Measurements from ENCODE around the gene SEMA3F.

Gene SEMA3F

DNA sequence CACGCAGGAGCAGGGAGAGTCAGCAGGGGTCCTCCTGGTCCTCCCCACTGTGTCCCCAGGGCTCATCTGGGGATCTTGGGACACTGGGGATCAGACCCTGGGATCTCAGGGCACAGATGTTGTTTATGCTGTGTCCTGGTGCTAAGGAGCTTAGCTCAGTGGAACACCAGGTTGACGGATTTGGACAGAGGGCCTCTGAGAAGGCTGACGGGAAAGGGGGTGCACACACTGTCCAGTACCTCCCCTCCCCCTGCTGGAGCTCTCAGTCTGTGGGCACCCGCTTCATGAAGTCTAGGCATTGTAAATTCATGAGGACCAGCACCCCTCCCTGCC lies 21.9 kb upstream of the SEMA3F start:
- DNase-seq: no peak

DNA sequence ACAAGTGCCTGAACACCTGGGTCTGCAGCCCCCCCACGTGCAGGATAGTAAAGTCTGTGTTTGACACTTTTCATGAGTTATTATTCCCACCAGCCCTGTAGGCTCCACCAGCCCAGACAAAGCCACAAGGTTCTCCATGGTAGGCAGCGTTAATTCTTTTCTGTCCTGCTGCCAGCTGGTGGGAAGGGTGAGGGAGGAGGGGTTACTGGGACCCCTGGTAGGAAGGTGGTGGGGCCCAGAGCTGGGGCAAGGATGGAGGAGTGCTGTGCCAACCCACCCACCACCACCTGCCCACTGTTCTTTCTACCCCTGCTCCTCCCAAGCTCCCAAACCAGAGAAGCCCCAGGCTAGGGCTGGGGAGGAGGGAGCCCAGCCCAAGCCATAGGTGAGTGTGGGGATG lies 20.8 kb upstream of the SEMA3F start:
- DNase-seq: no peak

DNA sequence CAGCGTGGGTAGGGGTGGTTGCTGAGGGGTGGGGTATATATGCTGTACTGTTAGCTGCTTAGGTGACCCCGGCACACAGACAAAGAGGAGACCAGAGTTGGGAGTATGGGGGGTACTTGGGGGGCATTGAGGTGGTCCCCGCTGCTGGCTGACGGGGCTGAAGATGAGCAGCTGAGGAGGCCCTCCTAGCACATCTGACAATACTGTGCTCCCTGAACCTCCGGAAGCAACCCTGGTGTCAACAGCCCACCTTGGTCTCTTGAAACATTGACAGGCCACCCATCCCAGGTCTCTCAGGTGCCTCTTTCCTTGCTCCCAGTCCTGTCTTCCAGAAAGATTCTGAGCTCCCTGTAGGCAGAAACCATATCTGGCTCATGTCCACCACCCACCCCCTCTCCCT lies 19.2 kb upstream of the SEMA3F start:
- DNase-seq: no peak

DNA sequence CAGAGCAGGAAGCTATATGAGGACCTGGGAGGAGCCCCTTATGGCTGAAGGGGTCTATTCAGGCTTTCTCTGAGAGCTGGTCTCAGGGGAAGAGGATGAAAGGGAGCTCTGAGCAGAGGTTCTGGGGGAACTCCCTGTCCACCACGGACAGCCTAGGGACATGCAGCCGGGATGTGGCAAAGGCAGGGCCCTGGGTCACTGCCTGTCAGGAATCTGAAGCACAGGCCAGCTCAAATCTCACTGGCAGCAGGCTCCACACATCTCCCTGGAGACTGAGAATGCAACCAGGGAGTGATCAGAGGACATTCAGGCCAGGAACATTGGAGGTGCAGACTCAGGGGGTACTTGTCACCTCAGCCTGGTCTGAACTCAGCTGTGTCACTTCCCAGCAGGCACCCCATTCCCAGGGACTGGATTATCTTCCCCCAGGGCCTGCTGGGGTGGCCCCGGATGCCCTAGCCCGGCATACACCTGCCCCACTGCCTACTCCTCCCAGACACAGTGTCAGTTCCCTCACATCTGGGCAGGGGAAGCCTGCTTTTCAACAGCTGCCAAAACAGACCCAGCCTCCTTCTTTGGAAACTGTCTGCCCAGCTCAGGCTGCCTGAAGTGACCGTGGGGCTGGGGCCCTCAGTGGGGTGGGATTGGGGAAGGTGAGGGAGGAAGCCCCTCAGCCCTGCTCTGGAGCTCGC lies 18.3 kb upstream of the SEMA3F start:
- no peak for DNase-seq

DNA sequence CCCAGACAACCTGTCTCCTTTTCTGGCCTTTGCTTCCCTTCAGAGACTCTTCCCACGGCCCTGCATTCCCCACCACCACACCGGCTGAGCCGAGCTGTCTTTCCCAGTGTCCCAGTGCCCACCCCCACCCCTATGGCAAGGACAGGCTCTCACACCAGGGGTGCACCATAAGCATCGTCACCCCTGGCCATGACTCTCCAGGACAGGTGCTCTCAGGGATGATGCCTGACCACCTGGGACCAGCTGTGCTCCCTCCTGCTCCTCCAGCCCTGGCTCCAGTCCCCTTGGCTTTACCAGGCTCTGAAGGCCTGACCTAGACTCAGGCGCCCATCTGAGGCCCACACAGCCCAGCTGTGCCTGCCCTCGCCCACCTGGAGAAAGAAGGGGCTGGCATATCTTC lies 17.6 kb upstream of the SEMA3F start:
- DNase-seq: no peak

DNA sequence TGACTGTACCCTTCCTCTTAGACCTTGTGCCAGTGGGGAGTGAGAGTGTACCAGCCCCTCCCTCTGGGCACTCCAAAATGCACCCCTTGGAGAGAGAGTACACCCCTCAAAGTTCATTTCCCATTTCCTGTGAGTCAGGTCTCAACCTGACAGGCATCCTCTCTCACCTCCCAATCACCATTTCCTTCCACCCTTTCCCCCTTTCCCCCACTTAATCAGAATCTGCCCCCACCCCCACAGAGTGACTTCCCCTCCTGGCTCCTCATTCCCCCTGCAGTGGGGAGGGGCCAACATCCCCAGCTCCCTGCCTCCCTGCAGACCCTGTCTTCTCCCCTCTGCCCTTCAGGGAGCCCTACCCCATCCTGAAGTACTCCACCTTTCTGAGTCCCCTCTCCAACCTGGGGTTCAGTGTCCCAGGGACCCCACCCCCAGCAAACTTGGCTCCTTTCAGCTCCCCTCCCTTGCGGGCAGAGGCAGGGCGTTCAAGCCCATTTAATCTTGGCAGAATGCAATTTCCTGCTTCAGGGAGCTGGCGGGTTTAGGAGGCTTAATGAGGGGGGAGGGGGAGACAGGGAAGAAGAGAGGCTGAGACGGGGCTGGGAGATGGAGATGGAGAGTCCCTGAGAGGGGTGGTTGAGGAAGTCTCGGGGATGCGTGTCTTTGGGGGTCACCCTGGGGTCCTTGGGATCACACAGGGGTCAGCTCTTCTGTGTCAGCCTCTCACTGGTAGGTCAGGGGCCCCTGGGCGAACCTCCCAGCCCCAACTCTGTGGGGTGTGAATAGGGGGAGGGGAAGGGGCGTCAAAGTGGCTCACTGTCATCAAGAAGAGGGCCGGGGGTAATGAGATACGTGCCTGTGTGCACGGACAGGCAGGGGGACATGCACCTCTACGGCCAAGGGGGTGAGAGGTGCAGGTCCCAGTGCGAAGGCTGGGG lies 16.6 kb upstream of the SEMA3F start:
- no peak for DNase-seq

DNA sequence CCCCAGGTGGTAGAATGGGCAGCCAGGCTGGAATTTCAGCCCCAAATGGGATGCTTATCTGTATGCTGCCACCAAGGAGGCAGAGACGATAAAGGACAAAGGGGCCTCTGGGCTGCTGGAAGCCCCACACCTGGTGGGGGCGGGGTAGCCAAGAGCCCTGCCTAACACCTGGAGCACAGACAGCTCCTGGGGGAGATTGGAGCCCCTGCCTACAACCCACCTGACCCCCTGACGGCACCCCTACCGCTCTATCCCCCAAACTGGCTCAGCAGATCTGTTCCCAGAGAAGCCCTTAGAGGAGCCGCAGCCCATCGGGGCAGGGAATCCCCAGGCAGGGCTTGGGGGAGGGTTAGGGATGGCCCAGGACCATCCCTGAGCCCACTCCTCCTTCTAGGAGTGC lies 15.8 kb upstream of the SEMA3F start:
- no peak for DNase-seq

DNA sequence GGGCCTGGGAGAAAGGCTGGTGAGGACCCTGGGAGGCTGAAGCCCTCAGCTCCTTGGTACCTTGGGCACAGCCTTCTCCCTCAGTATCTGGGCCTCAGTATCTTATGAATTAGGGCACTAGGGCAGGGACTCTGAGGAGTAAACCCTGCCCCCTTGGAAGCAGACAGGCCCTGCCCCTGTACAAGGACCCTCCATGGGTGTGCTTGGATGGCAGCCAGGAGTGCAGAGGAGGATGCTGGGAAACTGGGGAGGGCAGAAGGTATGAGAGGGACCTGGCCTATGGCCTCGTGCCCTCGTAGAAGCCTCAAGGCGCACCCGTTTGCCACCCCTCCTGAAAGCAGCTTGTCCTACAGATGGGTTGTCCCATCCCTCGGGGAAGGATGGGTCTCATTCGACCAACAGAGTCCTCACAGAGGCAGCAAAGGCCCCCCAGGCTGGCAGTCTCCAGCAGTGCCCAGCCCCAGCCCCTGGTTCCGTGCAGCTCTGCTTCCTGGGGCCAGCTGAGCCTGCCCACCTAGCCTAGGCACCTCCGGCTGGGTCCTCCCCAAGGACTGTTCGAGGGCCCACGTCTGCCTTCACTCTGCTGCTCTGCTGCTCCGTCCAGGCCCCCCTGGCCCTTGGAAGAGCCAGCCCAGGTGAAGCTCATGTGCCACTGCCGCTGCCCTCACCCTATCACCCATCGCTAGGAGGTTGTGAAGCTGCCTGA lies 15.3 kb upstream of the SEMA3F start:
- DNase-seq: no peak

DNA sequence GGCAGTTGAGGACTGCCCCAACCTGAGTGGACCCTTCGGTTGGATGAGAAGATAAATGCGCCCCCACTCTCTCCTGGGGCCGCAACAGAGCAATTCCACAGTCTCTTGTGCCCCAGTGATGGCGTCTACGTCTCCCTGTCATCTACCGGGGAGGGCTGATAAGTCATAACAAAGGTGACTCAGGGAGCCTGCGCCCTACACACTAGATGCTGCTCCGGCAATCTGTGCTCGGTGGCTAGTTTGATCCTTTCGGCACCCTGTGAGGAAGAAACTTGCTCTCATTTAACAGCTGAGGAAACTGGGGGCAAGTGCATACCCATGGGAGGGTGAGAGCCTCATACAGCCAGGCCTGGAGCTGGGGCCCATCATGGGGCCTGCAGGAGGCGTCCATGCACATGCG lies 14.1 kb upstream of the SEMA3F start:
- DNase-seq: no peak

DNA sequence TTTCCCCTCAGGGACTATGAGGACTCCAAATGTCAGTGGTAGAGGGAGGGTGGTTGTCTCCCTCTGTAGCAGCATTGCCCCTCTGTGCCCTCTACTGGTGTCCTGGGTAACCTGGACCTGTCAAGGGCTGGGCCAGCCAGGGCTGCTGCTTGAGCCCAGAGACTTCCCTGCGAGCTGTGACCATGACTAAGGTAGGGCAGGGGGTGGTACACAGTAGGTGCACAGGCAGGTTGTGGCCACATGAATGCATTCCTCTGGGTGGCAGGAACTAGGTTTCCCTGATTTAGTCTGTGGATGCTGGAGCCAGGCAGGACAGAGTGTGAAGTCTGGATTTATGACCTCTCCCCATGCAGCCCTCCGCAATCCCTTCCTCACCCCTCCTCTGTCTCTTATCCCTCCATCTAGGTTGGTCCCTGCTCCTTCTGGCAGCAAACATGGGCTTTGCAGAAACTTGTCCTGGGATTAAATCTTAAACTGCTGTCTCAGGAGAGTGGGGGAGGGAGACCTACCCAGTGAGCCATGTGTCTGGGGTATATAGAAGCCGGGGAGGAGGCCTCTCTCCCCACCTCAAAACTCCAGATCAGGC lies 8.7 kb upstream of the SEMA3F start:
- no peak for DNase-seq

DNA sequence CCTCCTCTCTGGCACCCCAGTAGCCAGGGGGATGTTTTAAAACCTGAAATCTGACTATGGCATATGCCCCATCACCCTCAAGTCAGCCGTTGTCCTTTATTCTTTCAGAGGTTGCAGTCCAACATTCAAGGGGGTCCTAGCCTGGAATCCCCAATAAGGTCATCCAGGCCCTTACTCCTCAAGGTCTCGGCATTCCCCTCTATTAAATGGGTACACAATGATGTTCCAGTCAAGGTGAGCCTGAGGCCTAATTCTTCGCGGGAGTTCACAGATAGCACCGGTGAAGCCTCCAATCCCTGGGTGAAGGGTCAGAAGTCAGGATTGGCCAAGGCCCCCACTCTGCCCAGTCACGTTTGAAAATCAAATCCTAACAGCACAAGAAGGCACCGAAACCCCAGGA lies 8.1 kb upstream of the SEMA3F start:
- no peak for DNase-seq

DNA sequence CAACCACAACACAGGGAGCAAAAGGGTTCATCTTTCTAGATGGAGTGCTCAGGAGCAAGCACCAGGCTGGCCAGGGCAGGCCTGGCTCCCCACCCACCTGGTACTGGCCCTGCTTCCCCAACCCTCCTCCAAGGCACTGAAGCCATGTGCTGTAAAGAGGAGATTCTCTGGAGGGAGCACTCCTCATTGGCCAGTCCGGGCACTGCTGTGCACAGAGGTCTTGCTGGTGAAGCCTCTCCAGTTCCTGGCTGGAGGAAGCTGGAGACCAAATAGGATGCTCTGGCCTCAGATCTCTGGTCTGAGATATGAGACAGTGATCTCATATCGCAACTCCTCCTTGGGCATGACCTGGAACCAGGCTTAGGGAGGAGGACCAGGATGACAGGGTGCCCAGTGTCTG lies 7.7 kb upstream of the SEMA3F start:
- DNase-seq: no peak

DNA sequence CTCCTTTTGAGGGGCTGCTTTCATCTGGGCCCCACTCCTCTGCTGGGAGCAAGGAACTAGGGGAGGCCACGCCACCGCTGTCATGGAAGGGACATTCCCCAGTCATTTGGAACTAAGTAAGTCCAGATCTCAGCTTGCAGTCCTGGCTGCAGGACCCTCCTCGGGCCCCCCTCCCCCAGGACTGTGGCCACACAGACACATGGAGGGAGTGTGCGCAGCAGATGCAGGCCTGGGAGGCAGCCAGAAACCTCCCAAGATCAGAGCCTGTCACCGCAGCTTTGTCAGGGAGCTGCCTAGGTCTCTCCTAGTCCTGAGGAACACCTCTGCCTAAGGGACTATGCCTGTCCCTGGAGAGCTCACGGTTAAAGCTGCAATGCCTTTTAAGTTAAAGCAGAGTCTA lies 7.3 kb upstream of the SEMA3F start:
- DNase-seq: no peak

DNA sequence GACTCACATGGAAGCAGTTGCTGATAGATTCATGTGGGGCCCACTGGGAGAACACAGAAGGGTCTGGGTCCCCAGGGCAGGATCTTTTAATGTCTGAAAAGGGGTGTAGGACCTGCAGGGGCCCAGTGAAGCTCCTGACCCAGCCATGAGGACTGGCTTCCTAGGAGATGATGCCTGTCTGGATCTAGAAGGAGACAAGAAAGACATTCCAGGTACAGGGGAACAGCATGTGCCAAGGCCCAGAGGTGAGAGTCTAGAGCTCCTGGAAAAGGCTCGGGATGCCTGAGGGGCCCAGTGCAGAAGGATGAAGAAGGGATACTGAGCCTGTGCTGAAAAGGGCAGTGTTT lies 4.7 kb upstream of the SEMA3F start:
- no peak for DNase-seq

DNA sequence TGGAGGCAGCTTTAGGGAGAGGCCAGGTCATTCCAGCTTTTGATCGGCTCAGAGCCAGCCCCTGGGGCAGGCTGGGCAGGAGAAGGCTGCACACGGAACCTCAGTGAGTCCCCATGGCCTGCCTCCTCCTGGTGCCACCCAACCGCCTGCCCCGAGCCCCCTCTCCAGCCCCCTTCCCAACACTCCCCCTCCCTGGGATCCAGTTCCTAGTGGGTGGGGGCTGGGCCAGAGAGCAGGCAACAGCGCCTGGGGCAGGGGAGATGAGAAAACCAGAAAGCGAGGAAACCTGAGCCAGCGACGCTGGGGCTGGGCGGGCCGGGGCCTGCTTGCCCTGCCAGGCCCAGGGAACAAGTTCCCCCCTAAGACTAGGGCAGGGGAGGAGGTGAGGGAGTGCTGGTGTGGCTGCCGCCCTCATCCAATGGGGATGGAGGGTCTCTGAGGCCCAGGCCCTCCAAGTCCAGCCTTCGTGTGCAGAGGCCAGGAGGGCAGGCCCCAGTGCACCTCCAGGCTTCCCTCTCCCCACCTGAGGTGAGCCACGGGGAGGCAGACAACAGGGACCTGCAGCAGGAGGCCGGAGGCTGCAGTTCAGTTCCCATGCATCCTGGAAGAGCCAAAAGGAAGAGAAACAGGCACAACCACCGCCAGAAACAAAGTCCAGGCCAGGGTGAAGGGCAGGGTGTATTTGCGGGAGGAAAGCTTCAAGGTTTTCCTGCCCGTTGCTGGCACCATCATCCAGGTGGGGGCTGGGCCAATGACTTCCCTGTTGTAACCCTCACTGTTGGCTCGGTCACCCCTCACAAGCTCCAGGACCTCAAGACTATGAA lies 4.0 kb upstream of the SEMA3F start:
- no peak for DNase-seq

DNA sequence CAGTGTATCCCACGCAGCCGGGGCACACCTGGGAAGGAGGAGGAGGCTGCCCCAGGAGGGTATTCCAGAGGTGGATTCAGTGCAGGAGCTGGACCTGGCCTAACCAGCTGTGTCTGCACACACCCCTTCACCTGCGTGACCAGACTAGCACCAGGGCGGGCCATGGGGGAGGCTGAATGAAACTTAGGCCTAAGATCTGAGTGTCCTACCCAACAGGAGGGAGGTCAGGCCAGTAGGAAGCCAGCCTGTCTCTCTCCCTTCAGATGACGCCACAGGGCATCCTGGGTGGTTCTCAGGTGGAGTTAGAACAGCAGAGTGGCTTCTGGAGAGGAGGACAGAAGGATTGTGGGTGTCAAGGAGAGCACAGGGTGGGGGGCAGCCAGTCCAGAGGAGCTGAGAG lies 3.4 kb upstream of the SEMA3F start:
- DNase-seq: no peak

DNA sequence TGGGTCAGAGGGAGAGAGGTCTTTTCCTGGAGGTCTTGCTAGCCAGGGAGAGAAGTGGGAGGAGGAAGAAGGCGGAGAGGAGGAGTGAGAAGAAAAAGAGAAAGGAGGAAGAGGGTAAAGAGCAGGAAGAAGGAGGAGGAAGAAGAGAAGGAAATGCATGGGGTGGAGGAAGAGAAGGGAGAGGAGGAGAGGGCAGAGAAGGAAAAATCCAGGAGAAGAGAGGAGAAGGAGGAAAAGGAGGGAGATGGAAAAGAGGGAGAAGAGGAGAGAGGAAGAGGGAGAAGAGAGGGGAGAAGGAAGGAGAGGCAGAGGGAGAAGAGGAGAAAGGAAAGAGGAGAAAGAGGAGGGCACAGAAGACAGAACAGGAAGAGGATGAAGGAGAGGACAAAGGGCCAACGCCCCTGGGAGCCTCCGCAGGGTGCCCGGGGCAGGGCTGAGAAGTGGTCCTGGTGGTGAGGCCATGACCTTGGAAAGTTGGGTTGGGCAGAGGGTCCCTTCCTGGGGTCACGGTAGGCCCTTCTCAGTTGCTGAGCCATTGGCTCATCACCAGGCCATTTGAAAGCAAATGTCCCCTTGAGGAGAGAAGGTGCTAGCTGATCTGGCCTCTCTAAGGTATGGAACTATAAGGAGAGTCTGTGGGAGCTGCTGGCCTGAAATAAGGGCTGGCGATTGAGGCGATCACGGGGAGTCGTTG lies 1.2 kb upstream of the SEMA3F start:
- DNase-seq: no peak

DNA sequence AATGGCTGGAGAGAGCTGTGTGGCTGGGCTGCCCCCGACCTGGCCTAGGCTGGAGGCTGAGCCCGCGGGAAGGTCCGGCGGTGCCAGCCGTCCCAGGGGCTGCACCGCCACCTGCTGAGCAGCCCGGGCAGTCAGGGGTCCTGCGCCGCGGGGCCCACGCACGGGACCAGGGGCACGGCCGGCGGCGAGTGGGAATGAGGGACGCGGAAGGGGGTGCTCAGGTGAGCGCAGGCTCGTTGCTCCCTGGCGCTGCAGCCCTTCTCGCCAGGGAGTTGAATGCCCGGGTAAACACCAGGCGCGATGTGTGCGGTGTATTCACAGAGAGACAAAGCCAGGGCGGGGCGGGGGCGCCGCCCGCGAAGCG lies 666 bp upstream of the SEMA3F start:
- DNase-seq: no peak

DNA sequence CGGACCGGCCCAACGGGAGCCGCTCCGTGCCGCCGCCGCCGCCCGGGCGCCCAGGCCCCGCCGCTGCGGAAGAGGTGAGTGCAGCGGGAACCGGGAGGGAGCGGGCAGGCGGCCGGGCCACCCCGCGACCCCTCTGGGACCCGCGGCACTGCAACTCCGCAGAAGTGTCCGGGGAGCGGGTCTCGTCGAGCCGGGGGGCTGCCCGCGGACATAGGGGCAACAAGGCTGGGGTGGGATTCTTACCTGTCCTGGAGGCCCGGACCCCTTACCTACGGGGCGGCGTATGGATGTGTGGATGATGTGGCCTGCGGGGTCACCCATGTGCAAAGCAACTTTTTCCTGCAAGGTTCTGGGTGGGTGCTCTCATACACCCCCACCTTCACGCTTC lies 361 bp downstream of the SEMA3F start:
- no peak for DNase-seq

DNA sequence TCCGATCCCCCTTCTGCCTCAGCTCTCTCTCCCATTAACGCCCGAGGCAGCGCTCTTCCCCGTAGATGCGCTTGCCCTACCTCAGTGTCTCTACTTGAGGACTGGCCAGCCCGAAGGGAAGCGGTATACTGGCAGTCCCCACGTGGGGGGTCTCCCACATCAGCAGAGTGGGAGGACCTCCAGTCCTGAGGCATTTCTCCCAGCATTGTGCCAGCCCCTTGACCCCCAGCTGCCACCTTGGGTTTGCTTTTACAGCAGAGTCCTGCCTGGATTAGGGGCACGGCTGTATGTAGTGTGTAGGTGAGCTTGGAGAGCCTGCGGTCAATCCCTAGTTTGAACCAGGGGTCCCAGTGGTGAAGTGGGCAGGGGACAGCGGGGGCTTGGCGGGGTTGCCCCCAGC lies 767 bp downstream of the SEMA3F start:
- no peak for DNase-seq

DNA sequence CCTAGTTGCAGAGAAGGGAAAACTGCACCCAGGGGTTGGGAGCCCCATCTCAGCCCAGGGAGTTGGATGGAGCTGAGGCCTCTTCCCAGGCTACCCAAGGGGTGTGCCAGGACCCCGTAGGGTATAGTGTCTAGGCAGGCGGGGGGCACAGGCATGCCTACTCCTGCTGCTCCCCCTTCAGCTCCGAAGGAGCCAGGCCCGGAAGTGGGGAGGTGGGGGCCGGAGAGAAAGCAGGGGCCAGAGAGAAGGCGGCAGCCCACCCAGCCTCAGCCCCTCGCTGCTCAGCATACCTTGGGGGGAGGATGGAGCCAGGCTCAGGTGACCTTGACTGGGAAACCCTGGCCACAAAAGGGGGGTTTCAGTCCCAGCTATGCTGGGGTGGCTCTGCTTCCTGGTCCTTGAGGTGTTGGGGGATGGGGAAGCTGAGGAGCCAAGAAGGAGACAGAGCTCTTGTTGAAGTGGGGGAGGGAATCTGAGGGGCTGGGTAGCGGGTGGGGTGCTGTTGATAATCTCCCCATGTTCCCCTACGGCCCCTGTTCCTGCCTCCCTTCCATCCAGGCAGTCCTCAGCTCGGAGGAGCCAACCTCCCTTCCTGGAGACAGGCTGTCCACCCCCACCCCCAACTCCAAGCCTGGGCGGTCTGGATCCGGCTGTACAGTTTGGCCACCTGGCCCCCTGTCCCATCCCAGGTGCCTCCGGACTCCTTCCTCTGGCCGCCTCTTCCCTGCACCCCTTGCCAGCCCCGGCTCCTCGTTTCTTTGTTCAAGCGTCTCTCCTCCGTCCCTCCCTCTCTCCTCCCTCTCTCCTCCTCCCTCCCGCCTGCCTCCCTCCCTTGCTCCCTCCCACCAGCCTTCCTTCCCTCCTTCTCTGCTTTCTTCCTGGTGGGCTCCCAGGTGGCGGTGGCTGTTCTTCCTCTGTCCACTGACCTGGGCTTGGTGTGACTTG lies 1.7 kb downstream of the SEMA3F start:
- DNase-seq: no peak

Data from CD4-positive, alpha-beta T cell treated with Interleukin-6 for 4 hours (primary cell).